K562 (cell line): Measurements from ENCODE around the gene QPRT. TPM values are rescaled to one million over a fixed set of nuclear protein-coding genes. Genes with fewer than 3 reads are reported as not detected.
A peak's percentile ranks its signal among the peaks of the same experiment; 100 is the strongest.

Source experiments
- DMBX1 ChIP-seq: fragments of 250-450 bp; sonication (Bioruptor Pico); IDR thresholded peaks from 2 replicates; pipeline ENCODE4 v1.8.0; 2022; ENCODE audit warnings: inconsistent platforms, mild to moderate bottlenecking, moderate library complexity, borderline replicate concordance
- KAT7 ChIP-seq: sonication (generic); formaldehyde crosslinking; IDR thresholded peaks from 2 replicates; pipeline ENCODE4 v1.8.0; 2022; ENCODE audit warnings: missing genetic modification reagents, mild to moderate bottlenecking, borderline replicate concordance
- MAZ ChIP-seq, 2 experiments: fragments of 450-650 bp in 1 of 2; sonication (generic) in 1 of 2; formaldehyde crosslinking; IDR thresholded peaks in 1 of 2; conservative IDR thresholded peaks in 1 of 2; 2 replicates each; pipeline versions ENCODE4 v1.4.0 to v1.5.0; 2020; ENCODE audit warnings: mild to moderate bottlenecking in 1 of 2, missing genetic modification reagents in 1 of 2
- MBD2 ChIP-seq: sonication (generic); IDR thresholded peaks from 2 replicates; pipeline ENCODE4 v1.6.1; 2016; ENCODE audit warnings: low read depth, borderline replicate concordance
- NFYB ChIP-seq: IDR thresholded peaks from 2 replicates; pipeline ENCODE4 v1.6.1; 2011; ENCODE audit warnings: mild to moderate bottlenecking, moderate library complexity; ENCODE audit not compliant: insufficient read length; ENCODE audit errors: extremely low read depth
- RHOXF2B ChIP-seq: fragments of 250-450 bp; sonication (Bioruptor Pico); conservative IDR thresholded peaks from 2 replicates; pipeline ENCODE4 v1.5.1; 2021
- SMAD4 ChIP-seq: fragments of 250-450 bp; sonication (Bioruptor Pico); conservative IDR thresholded peaks from 2 replicates; pipeline ENCODE4 v1.8.0; 2021; ENCODE audit warnings: inconsistent platforms, mild to moderate bottlenecking, moderate library complexity
- ZNF668 ChIP-seq: fragments of 250-450 bp; sonication (Bioruptor Pico); IDR thresholded peaks from 2 replicates; pipeline ENCODE4 v1.8.0; 2022; ENCODE audit warnings: mild to moderate bottlenecking, inconsistent platforms
- ZNF707 ChIP-seq: fragments of 250-450 bp; sonication (Bioruptor Pico); conservative IDR thresholded peaks from 2 replicates; pipeline ENCODE4 v1.8.0; 2022; ENCODE audit warnings: inconsistent platforms, mild to moderate bottlenecking, moderate library complexity
- polyA plus RNA-seq, 8 experiments: library from polyadenylated mRNA; depleted of rRNA in 4 of 8; stranded (reverse) in 5 of 8; unstranded in 3 of 8; fragments of >200 nt; fragmentation: Nextera tagmentation in 2 of 8; fragmentation: Illumina TruSeq in 1 of 8; extraction: Ambion mirVana in 2 of 8; extraction: Trizol in 1 of 8; gene quantifications; 2 replicates each; pipeline versions ENCODE4 v1.2.1 to v1.2.3, GENCODE V29; 2011 to 2014; ENCODE audit warnings: inconsistent platforms in 1 of 8, missing spikeins in 1 of 8
- total RNA-seq, 7 experiments: library from RNA; depleted of rRNA in 6 of 7; stranded (reverse); fragments of >200 nt in 6 of 7; fragmentation: Illumina TruSeq in 2 of 7; extraction: Trizol in 2 of 7; gene quantifications; 2 replicates each; pipeline versions ENCODE4 v1.2.1 to v1.2.3, GENCODE V29; 2011 to 2021; ENCODE audit warnings: low replicate concordance in 1 of 7
- TF ChIP-seq, protein P1 (sequence below): fragments of 450-650 bp; IDR thresholded peaks from 2 replicates; pipeline ENCODE4 v1.6.1; 2017; ENCODE audit warnings: antibody characterized with exemption, mild to moderate bottlenecking
- TF ChIP-seq, protein P2 (sequence below): fragments of 450-650 bp; IDR thresholded peaks from 2 replicates; pipeline ENCODE4 v1.6.1; 2016; ENCODE audit warnings: antibody characterized with exemption
- TF ChIP-seq, protein P3 (sequence below), 2 experiments: fragments of 450-650 bp in 1 of 2; IDR thresholded peaks; 2 replicates each; pipeline ENCODE4 v1.6.1; 2011 to 2017; ENCODE audit warnings: low read depth in 2 of 2, antibody characterized with exemption in 1 of 2, borderline replicate concordance in 1 of 2, low read length in 1 of 2, mild to moderate bottlenecking in 1 of 2, mixed read lengths in 1 of 2; ENCODE audit not compliant: control insufficient read depth in 1 of 2
- TF ChIP-seq, protein P4 (sequence below): sonication (generic); IDR thresholded peaks from 2 replicates; pipeline ENCODE4 v1.6.1; 2016
- TF ChIP-seq, protein P5 (sequence below), 2 experiments: IDR thresholded peaks; 2 replicates each; pipeline ENCODE4 v1.6.1; 2011; ENCODE audit warnings: borderline replicate concordance in 1 of 2, control low read depth in 1 of 2, low read depth in 1 of 2, low read length in 1 of 2, mild to moderate bottlenecking in 1 of 2, mixed read lengths in 1 of 2, moderate library complexity in 1 of 2; ENCODE audit not compliant: insufficient read depth in 1 of 2, insufficient read length in 1 of 2, poor library complexity in 1 of 2, severe bottlenecking in 1 of 2; ENCODE audit errors: extremely low read depth in 1 of 2

The QPRT gene
- total and polyA plus RNA-seq, 9 of the 15 experiments (the other 6 are each of a cell fraction or from before 2014, with no cell fraction given) = 7.7 to 112 (median 64.1) TPM

DNA sequence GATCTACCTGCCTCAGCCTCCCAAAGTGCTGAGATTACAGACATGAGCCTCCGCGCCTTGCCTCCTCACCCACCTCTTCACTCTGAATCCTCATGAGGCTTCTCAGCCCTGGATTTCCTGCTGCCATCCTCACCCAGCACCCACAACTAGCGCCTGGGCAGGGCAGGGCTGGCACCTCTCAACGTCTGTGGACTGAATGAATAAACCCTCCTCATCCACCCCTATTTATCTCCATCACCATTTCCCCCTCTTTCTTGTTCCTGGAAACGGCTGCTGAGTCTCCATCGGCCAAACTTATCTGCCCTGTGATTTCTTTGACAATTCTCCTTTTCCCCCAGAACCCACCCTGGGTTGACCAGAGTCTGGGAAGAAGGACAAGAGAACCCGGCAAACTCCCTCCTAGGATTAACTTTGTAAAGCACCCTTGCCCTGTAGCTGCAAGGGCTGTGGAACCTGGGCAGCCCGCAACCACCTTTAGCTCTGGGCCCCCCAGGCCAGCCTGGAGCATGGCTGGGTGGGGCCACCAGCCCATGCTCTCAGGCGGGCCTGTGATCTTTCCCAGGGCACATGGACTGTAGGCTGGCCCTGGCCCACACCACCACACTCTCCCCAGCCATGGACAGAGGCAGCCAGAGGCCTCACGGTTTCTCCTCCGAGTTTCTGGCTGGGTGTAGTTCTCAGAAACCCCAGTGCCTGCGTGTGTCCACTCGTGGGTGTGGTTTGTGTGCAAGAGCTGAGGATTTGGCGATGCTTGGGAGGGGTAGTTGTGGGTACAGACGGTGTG is 13.5 kb upstream of the QPRT start (continued):
- TF ChIP-seq, protein P1, sequence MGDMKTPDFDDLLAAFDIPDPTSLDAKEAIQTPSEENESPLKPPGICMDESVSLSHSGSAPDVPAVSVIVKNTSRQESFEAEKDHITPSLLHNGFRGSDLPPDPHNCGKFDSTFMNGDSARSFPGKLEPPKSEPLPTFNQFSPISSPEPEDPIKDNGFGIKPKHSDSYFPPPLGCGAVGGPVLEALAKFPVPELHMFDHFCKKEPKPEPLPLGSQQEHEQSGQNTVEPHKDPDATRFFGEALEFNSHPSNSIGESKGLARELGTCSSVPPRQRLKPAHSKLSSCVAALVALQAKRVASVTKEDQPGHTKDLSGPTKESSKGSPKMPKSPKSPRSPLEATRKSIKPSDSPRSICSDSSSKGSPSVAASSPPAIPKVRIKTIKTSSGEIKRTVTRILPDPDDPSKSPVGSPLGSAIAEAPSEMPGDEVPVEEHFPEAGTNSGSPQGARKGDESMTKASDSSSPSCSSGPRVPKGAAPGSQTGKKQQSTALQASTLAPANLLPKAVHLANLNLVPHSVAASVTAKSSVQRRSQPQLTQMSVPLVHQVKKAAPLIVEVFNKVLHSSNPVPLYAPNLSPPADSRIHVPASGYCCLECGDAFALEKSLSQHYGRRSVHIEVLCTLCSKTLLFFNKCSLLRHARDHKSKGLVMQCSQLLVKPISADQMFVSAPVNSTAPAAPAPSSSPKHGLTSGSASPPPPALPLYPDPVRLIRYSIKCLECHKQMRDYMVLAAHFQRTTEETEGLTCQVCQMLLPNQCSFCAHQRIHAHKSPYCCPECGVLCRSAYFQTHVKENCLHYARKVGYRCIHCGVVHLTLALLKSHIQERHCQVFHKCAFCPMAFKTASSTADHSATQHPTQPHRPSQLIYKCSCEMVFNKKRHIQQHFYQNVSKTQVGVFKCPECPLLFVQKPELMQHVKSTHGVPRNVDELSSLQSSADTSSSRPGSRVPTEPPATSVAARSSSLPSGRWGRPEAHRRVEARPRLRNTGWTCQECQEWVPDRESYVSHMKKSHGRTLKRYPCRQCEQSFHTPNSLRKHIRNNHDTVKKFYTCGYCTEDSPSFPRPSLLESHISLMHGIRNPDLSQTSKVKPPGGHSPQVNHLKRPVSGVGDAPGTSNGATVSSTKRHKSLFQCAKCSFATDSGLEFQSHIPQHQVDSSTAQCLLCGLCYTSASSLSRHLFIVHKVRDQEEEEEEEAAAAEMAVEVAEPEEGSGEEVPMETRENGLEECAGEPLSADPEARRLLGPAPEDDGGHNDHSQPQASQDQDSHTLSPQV = peak; percentile 63
- TF ChIP-seq SMAD4 (CRISPR knock-in tag) = no peak
- TF ChIP-seq ZNF668 (CRISPR knock-in tag) = no peak
- TF ChIP-seq KAT7 (CRISPR knock-in tag) = peak; percentile 74; the same call in 1 of the 2 replicates
- TF ChIP-seq MAZ (CRISPR knock-in tag; conservative IDR thresholded peaks at IDR 0.05 in 1 of 2, IDR thresholded peaks at IDR 0.05 in 1 of 2) = 0 out of 4 replicates have a peak, but pooled peaks of 1 of the 2 experiments have one; percentile 10
- TF ChIP-seq ZNF707 (CRISPR knock-in tag) = no peak
- TF ChIP-seq MBD2 = no peak
- TF ChIP-seq, protein P2, sequence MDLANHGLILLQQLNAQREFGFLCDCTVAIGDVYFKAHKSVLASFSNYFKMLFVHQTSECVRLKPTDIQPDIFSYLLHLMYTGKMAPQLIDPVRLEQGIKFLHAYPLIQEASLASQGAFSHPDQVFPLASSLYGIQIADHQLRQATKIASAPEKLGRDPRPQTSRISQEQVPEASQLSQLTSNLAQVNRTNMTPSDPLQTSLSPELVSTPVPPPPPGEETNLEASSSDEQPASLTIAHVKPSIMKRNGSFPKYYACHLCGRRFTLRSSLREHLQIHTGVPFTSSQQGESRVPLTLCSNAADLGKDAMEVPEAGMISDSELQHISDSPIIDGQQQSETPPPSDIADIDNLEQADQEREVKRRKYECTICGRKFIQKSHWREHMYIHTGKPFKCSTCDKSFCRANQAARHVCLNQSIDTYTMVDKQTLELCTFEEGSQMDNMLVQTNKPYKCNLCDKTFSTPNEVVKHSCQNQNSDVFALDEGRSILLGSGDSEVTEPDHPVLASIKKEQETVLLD = no peak
- TF ChIP-seq NFYB = no peak
- TF ChIP-seq, protein P3, sequence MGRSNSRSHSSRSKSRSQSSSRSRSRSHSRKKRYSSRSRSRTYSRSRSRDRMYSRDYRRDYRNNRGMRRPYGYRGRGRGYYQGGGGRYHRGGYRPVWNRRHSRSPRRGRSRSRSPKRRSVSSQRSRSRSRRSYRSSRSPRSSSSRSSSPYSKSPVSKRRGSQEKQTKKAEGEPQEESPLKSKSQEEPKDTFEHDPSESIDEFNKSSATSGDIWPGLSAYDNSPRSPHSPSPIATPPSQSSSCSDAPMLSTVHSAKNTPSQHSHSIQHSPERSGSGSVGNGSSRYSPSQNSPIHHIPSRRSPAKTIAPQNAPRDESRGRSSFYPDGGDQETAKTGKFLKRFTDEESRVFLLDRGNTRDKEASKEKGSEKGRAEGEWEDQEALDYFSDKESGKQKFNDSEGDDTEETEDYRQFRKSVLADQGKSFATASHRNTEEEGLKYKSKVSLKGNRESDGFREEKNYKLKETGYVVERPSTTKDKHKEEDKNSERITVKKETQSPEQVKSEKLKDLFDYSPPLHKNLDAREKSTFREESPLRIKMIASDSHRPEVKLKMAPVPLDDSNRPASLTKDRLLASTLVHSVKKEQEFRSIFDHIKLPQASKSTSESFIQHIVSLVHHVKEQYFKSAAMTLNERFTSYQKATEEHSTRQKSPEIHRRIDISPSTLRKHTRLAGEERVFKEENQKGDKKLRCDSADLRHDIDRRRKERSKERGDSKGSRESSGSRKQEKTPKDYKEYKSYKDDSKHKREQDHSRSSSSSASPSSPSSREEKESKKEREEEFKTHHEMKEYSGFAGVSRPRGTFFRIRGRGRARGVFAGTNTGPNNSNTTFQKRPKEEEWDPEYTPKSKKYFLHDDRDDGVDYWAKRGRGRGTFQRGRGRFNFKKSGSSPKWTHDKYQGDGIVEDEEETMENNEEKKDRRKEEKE (IDR thresholded peaks at IDR 0.05; ENCODE audit: borderline replicate concordance in 1 of 2, control insufficient read depth in 1 of 2, low read depth in 2 of 2, low read length in 1 of 2) = no peak
- no peak for TF ChIP-seq DMBX1
- TF ChIP-seq, protein P4, sequence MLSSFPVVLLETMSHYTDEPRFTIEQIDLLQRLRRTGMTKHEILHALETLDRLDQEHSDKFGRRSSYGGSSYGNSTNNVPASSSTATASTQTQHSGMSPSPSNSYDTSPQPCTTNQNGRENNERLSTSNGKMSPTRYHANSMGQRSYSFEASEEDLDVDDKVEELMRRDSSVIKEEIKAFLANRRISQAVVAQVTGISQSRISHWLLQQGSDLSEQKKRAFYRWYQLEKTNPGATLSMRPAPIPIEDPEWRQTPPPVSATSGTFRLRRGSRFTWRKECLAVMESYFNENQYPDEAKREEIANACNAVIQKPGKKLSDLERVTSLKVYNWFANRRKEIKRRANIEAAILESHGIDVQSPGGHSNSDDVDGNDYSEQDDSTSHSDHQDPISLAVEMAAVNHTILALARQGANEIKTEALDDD = no peak
- no peak for TF ChIP-seq RHOXF2B
- TF ChIP-seq, protein P5, sequence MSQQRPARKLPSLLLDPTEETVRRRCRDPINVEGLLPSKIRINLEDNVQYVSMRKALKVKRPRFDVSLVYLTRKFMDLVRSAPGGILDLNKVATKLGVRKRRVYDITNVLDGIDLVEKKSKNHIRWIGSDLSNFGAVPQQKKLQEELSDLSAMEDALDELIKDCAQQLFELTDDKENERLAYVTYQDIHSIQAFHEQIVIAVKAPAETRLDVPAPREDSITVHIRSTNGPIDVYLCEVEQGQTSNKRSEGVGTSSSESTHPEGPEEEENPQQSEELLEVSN (IDR thresholded peaks at IDR 0.05; ENCODE audit: borderline replicate concordance in 1 of 2, extremely low read depth in 1 of 2, insufficient read depth in 1 of 2, insufficient read length in 1 of 2, low read depth in 1 of 2, low read length in 1 of 2, poor library complexity in 1 of 2, severe bottlenecking in 1 of 2) = peak in 1 of 2 experiments; percentile 39
